ENCODE measurements around the gene LRP1B.

- TF ChIP-seq EZH2 (IDR thresholded peaks at IDR 0.05; ENCODE audit: insufficient read depth, poor library complexity, severe bottlenecking) = no peak
- TF ChIP-seq EZH2phosphoT487 (IDR thresholded peaks at IDR 0.05; ENCODE audit: insufficient read depth, low read depth) = no peak
These were observed 65.7 kb downstream of the LRP1B start for GRCh38 chr2:142065156-142065555.
